T-helper 1 cell treated with Interleukin-12 subunit alpha and Interleukin-12 subunit beta and Interleukin-4 antibody, amounts not matched to agents 30 ng/mL and 1 ng/mL, for 36 hours (primary cell): Measurements from ENCODE around the gene PAH. TPM values are rescaled to one million over a fixed set of nuclear protein-coding genes. Genes with fewer than 3 reads are reported as not detected.

ENCODE experiments used
- intact Hi-C: fragments of 100-400 bp; cut with micrococcal nuclease; formaldehyde crosslinking; loops from one replicate; pipeline ENCODE4 v1.15.1; 2024
- total RNA-seq: library from RNA; stranded (reverse); gene quantifications from 2 replicates; pipeline ENCODE4 v1.2.3, GENCODE V29; 2022

PAH gene
- total RNA-seq = not detected in 2 replicates

DNA sequence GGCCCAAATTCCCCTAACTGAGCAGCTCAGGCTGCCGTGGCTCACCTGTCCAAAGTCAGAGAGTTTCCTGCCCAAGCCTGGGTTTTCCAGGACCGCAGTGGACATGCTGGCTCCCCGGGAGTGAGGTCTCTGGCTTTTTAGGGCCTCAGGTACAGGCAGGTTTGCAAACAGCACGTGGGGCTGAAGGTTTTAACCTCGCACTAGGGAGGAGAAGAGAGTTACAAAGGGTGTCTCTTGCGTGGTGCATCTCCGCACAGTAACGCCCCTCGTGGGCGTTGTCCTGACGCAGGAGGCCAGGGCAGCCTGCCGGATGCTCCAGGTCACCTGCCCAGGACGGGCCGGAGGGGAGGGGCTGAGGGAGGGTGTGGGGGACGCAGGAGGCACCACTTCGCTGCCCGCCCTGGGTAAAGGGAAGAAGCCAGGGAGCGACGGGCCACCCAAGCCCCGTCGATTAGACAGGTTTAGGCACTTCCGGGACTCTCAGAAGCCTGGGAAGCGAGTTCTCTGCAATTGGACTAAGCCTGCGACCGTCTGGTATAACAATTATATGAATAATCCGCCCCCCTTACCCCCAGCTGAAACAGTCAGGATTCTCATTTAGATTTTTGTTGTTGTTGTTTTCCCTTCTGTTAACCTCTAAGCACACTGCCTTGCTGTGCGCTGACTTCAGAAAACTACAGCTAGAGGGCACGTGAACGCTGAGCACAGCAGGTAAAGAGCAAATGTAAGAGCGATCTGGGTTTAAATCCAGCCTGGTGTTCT lies at the start of gene PAH:
Gene PAH, minus strand, starts transcription at position 219 of the 762 bp plus-strand sequence. Its CDS starts 114 bp downstream, at position 105.
- intact Hi-C loops = no loop called here

DNA sequence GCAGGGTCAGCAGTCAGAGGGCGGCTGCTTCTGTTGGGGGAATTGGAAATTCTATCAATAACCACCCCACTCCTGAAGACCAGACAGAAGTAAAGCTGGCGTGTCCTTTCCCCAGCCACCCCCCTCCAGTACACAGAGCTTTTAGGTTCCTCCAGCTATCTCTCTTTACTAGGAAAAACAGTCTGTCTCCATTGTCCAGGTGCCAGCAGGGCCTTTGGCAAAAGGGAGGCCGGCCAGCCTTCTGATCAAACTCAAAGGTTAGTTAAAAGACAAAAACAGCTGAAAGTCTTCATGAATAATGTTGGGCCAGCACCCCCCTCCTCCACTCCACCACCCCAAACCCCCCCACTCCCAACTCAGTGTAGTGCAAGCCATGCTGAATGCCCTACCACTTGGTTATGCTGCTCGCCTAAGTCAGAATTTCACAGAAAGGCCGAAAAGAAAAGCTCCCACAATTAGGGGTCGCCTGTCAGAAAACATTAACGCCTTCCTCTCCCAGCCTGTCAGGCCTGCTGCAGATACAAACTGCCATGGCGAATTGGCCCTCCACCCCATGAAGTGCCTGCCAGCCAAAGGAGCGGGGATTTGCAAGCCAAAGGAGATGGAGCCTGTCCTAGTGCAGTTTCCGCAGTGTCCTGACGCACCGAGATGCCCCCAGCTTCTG lies 49.3 kb upstream of the PAH start:
- intact Hi-C loops = no loop called here

DNA sequence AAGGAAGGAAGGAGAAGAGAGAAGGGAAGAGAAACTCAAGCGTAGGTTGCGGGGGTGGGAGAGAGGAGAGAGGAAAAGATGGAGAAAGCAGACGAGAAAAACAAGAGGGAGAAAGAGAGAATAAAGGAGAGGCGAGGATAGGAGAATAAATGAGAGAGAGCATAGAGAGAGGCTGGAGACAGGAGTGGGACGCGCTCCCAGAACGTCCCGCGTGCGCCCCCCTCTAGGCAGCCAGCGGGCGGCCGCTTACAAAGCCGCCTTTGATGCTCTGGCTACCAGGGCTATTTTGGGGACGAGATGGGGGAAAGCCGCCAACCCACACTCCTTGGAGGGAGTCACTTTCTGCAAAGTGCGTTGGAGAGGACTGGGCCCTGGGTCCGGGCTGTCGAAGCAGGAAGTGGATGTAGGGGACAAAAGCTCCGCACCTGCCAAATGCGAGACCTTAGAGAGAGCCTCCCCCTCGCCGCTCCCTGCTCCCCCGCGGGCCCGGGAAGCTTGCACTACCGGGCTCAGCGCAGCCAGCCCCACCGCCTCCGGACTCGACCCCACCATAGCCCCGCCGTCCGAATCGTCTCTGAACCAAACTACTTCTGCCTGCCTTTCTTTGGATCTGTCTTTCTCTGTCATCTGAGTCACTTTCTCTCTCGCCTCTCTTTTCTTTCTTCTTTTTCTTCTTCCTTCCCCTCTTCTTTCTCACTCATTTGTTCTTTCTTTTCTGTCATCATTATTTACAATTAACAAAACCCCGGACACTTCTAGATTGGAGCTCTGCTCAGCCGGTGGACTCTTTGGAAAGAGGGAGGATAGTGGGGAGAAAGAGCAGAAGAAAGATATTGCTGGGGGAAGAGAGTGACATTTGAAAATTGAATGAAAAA lies 48.5 kb upstream of the PAH start:
- intact Hi-C loops = loop anchor here (1.0 kb wide), 1 partner anchor 8 kb away; the partner anchor contains the start of gene ASCL1

DNA sequence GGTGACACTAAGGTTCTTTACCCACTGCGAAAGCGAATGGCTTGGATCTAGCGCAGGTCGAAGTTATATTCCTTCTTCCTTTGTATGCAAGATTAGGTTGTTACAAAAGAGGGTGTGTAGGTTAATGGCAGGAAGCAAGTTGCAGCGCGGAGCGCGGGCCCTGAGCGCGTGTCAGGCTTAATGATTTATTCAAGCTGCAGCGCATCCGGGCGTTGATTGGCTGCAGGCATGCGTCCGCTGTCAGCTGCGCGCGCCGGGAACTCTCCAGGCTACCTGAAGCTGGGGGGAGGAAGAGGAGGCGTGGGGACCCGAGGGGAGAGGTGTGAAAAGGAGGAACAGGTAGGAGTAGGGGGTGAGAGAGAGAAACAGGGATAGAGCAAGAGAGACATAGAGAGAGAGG lies 47.8 kb upstream of the PAH start:
- intact Hi-C loops = loop anchor here (1.0 kb wide), 1 partner anchor 8 kb away; the partner anchor contains the start of gene ASCL1

DNA sequence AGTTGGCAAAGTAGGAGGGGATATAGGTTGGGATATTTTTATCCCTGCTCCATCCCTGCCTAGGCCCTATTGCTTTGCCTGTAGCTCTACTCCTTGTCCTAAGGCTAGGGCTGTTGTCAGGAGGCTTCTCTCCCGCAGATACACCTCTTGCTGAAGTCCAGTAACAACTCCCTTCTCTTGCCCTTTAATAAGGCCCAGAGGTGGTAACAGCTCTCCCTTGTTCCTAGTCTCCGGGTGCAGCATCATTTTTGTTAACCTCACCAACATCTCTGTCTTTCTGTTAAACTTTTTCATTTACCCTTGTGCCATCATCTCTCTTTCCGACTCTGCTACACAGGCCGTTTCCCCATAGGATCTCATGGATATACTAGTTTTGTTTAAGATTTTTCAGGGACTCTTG lies 46.8 kb upstream of the PAH start:
- intact Hi-C loops = no loop called here

DNA sequence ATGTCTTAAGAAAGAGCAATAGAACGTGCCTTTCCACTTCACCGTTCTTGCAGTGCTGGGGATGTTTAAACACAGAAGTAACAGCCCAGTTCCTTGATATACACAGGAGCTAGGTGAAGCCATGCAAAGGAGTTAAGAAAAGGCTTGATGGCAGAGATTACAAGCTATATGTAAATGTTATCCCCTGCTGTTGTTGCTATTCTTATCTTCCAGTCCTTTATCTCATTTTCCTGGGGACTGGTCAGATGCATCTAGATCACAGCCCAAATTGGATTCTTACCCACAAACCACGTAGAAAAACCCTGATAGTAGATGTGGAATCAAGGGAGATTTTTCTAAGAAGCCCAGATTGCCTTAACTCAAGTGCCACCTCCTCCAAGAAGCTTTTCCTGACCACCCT lies 45.9 kb upstream of the PAH start:
- intact Hi-C loops = no loop called here

DNA sequence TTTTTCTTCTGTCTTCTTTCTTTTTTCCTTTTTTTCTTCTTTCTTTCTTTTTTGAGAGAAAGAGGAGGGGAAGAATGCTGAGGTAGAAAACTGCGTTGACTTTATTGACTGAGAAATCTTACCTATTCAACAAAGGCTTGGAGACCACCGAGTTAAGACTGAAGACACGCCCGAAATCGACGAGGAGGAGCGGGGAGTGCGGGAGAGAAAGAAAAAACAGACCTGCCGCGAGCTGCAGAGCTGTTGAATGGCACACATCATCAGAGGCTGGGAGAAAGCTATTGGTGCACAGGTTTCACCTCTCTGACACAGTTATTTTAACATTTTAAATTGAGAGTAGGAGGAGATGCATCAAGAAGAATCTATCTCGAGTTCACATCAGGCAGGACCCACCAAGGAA lies 45.5 kb upstream of the PAH start:
- intact Hi-C loops = no loop called here

DNA sequence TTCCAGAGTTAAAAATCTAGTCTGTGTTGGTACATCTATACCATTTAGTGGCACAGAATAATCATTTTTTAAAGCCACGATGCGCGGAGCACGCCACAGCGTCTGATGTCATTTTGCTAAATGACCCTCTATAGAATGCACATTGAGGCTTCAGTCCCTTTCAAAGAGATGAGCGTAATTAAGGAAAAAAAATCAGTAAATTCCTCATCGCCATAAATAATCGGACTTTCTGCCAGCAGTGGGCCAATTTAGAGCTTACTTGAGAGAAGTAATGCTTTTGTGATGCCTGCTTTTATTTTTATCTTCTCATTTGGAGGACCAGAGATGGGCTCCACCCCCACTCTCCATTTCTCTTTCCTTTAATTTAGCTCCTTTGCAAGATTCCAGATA lies 44.4 kb upstream of the PAH start:
- intact Hi-C loops = no loop called here

DNA sequence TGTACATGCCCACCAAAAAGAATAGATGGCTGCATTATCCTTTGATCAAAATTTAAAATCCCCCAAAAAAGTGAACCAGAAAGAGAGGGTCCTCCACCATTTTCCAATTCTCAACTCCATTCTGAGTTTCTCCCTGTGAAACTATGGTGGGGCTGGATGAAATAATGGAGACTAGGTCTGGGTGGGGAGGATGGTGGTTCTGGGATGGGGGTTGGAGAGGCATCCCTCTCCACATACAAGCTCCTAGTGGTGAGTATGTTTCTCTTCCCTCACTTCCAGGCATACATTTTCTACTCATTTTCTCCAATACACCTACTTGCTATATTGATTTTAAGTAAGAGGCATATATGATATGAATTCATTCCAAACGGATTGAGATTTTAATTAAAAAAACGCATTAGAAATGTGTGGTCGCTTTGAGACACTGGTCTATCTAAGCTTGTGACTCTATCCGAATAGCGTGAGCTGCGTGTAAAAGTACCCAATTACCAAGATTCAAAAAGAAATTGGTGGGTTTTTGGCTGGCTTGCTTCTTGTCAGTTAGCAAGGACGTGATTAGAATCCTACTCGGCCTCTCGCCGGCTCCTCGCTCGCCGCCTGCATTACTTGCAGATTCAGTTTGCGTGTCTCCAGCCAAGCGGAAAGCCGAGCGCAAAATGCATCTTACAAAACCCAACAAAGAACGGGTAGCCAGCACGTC lies 43.9 kb upstream of the PAH start:
- intact Hi-C loops = no loop called here

DNA sequence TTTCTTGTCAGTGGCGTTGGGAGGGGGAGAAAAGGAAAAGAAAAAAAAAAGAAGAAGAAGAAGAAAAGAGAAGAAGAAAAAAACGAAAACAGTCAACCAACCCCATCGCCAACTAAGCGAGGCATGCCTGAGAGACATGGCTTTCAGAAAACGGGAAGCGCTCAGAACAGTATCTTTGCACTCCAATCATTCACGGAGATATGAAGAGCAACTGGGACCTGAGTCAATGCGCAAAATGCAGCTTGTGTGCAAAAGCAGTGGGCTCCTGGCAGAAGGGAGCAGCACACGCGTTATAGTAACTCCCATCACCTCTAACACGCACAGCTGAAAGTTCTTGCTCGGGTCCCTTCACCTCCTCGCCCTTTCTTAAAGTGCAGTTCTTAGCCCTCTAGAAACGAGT lies 42.3 kb upstream of the PAH start:
- intact Hi-C loops = loop anchor here (2.0 to 5.0 kb wide), 2 partner anchors 78 to 317 kb away; no protein-coding TSS in a partner anchor

DNA sequence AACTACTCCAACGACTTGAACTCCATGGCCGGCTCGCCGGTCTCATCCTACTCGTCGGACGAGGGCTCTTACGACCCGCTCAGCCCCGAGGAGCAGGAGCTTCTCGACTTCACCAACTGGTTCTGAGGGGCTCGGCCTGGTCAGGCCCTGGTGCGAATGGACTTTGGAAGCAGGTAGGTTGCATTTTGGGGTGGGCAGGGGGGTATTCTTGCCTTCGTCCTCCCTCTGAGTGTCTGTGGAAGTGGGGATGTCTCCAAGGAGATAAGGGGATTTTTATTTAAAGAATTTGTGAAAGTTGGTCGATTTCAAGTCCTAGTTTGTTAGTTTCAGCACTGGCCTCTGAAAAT lies 41.8 kb upstream of the PAH start:
- intact Hi-C loops = loop anchor here (2.0 to 5.0 kb wide), 2 partner anchors 78 to 318 kb away; no protein-coding TSS in a partner anchor

DNA sequence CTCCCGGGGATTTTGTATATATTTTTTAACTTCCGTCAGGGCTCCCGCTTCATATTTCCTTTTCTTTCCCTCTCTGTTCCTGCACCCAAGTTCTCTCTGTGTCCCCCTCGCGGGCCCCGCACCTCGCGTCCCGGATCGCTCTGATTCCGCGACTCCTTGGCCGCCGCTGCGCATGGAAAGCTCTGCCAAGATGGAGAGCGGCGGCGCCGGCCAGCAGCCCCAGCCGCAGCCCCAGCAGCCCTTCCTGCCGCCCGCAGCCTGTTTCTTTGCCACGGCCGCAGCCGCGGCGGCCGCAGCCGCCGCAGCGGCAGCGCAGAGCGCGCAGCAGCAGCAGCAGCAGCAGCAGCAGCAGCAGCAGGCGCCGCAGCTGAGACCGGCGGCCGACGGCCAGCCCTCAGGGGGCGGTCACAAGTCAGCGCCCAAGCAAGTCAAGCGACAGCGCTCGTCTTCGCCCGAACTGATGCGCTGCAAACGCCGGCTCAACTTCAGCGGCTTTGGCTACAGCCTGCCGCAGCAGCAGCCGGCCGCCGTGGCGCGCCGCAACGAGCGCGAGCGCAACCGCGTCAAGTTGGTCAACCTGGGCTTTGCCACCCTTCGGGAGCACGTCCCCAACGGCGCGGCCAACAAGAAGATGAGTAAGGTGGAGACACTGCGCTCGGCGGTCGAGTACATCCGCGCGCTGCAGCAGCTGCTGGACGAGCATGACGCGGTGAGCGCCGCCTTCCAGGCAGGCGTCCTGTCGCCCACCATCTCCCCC lies 41.2 kb upstream of the PAH start:
- intact Hi-C loops = loop anchor here (2.0 to 5.0 kb wide), 2 partner anchors 79 to 319 kb away; no protein-coding TSS in a partner anchor

DNA sequence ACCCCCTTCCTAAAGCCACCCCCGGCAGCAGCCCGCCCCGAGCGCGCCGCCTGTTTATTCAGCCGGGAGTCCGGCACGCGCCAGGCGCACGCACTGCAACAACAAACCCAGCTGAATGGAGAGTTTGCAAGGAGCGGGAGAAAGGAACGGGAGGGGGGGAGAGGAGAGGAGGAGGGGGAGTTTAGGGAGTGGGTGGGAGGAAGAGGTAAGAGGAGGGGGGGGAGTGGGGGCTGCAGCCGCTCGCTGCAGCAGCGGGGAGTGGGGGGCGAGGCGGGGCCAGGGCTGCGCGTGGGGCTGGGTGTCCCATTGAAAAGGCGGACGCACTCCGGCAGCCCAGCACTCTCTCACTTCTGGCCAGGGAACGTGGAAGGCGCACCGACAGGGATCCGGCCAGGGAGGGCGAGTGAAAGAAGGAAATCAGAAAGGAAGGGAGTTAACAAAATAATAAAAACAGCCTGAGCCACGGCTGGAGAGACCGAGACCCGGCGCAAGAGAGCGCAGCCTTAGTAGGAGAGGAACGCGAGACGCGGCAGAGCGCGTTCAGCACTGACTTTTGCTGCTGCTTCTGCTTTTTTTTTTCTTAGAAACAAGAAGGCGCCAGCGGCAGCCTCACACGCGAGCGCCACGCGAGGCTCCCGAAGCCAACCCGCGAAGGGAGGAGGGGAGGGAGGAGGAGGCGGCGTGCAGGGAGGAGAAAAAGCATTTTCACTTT lies 40.5 kb upstream of the PAH start, which contains the start of gene ASCL1:
Gene ASCL1, plus strand, starts transcription at position 336 of the 712 bp plus-strand sequence. CDS start 571 bp downstream, outside the sequence.
- intact Hi-C loops = loop anchor here (1.0 to 5.0 kb wide), 3 partner anchors 8 to 319 kb away; no protein-coding TSS in a partner anchor

DNA sequence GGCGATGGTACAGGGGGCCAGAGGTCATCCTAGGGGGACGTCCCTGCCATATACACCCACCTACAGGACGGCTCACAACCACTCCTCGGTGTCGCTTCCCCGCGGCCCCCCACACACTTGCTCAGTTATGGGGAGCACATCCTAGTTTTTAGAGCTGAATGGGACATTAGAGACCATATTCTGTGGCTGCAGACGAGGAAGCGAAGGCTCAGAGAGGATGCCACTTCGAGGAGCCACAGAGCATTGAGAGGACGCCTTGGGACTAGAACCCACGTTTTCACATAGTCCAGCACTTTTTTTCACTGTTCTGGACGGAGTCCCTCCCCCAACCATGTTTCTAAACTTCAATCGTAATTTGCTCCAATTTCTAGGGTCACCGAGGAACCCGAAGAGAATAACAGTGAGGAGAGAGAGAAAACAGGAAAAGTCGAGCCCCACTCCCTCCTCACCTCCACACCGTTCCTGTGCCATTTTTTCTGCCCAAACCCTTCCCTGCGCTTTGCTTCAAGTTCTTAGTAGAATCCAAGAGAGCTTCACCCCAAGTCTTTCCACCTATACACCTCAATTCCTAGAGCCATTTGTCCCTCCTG lies 39.8 kb upstream of the PAH start:
- intact Hi-C loops = loop anchor here (1.0 to 5.0 kb wide), 2 partner anchors 8 to 80 kb away; no protein-coding TSS in a partner anchor

DNA sequence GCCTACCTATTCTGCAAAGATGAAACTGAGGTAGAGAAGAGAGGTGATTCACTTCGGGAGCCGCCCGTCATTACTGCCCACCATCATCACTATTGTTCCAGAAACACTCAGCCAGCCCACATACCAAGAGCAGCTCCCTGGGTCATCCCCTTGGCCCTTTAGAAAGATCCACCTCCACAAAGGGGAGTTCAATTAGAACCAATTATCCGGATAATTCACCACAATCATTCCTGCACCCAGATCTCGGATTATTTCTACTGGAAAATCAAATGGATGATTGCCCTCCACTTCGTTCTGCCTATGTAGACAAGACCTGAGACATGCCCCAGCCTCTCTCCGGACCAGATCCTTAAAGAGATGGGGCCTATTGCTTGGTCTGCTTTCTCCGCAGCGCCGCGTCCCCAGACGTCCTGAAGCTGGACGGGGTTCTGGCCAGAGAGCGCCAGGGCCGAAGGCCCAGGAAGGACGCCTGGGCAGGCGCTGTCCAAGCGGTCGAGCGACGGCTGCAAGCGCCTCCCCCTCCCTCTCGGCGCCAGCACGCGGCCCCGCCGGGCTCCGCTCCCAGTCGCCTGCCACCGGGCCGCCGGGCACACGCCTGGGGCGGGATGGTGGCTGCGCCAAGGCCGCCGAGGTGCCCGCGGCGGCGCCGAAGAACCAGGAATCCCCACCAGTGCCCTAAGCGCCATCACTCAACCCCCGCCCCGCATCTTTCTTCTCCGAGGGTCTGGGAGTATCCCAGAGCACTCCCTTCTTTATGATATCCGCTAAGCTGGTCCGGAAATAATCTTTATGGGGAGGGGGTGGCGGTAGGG lies 39.1 kb upstream of the PAH start:
- intact Hi-C loops = loop anchor here (5.0 kb wide), 1 partner anchor 81 kb away; no protein-coding TSS in a partner anchor

DNA sequence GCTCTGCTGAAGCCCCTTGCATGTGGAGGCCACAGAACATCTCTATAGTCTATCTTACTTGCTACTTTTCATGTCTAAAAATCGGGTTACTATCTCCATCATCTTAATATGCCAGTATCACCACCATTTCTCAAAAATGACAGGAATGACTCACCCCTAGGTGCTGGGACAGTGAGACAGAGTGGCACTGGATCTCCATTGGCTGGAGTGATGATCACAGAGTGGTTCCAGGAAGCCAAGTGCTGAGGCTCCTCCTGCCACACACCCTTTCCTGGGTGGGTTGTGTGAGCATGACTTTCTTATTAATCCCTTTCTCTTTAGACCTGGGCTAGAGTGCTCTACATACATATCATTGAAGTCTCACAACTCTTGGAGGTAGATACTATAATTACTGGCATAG lies 37.1 kb upstream of the PAH start:
- intact Hi-C loops = loop anchor here (5.0 kb wide), 1 partner anchor 488 kb away; no protein-coding TSS in a partner anchor

DNA sequence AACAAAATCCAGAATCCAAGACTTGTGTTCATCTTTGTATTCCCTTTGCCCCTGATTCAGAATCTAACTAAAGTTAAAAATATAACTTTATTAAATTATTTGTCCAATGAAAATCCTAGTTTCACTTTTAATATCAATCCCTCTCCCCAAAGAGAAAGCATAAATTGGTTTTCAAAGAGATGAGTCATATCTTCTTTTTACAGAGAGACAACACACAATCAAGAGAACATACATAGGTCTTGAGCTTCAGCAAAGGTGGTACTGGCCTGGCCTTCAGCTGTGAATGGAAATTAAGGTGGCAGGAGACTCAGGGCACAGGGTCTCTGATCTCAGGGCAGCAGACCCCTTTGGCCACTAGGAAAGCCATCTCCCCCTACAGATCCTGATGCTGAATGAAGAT lies 36.2 kb upstream of the PAH start:
- intact Hi-C loops = loop anchor here (5.0 kb wide), 1 partner anchor 489 kb away; no protein-coding TSS in a partner anchor

DNA sequence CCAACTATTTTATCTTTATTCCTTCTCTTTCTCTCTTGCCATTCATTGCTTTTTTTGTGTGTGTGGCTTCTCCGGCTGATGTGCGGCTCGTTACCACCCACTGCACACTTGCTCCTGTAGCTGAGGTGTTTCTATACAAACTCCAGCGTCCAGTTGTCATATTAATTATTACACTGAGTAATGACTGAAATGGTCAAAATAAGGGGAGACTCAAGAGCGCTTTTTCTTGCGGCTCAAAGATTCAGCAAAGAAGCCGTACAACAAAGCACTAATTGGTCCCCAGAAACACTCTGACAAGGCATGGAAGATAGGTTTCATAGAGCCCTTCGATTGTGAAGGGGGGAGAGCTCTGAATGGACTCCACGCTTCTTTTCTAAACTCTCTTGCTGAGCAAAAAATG lies 34.8 kb upstream of the PAH start:
- intact Hi-C loops = loop anchor here (5.0 kb wide), 1 partner anchor 490 kb away; no protein-coding TSS in a partner anchor
